ENCODE results near the gene RALGPS2. TPM values are rescaled to one million over a fixed set of nuclear protein-coding genes. Genes with fewer than 3 reads are reported as not detected.
A peak's percentile ranks its signal among the peaks of the same experiment; 100 is the strongest.
"Not testable (repeated sequence)": the region's sequence is repeated elsewhere in the genome, so short reads cannot be mapped to it uniquely, and the experiment has no call there.

RALGPS2 gene
- total and polyA plus RNA-seq, 5 experiments from 2014 or later: 3.1 to 31.1 (median 14.6) TPM

- H3K9me3 Mint-ChIP-seq: peaks cover 0 to 16% (median 3%) of the 10 kb centered on the region in 9 donors
- H3K27ac Mint-ChIP-seq: peak overlapping the region in 1 of 10 donors; percentile 5
- ATAC-seq (no peak), DNase-seq (no peak)
- peaks cover 5 to 9% (median 9%) of the 10 kb centered on the region in 3 donors for H3K36me3 Mint-ChIP-seq
- H3K4me3 Mint-ChIP-seq: no peak overlapping the region
- POLR2A ChIA-PET: no interaction called here
- no peaks in the 10 kb centered on the region for H3K27me3 Mint-ChIP-seq
- H3K4me1 Mint-ChIP-seq: peaks cover 0 to 7% (median 0%) of the 10 kb centered on the region in 4 donors
Measured at GRCh38 chr1:178751046-178751445, 26.0 kb downstream of the RALGPS2 start.

DNA sequence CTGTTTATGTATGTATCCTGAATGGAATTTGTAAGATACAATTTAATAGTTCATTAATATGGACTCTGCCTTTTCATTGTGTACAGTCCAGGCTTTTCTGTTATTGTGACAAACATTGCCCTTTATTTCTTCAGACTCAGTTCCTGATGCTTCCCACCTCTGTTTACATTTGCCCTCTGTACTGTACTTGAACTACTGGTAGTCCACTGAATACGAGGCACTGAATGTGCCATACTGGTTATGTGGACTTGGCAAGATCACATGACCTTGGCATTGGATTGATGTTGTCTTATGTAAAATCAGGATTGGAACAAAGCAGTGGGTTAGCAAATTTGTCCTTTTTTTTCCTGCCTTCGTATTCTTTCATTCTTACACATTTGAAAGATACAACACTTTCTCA lies 27.8 kb downstream of the RALGPS2 start:
- Mint-ChIP-seq H3K4me1 (peaks cover 0 to 7% (median under 1%) of the 10 kb centered on the region in 4 donors), H3K9me3 (peaks cover 0 to 32% (median 12%) of the 10 kb centered on the region in 9 donors)

DNA sequence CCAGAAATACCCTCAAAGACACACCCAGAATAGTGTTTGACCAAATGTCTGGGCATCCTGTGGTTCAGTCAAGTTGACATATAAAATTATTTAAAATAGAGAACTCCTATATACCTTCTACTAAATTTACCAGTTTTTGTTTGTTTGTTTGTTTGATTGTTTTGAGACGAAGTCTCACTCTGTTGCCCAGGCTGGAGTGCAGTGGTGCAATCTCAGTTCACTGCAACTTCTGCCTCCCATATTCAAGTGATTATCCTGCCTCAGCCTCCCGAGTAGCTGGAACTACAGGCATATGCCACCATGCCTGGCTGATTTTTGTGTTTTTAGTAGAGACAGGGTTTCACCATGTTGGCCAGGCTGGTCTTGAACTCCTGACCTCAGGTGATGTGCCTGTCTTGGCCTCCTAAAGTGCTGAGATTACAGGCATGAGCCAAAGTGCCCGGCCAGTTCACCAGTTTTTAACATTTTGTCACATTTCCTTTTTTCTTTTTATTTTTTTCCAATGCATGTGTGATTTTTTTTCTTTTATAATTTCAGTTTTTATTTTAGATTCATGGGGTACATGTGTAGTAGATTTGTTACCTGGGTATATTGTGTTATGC lies 29.7 kb downstream of the RALGPS2 start:
- DNase-seq, H3K4me1 Mint-ChIP-seq, H3K27ac Mint-ChIP-seq, ATAC-seq, H3K4me3 Mint-ChIP-seq, H3K27me3 Mint-ChIP-seq: not testable (repeated sequence)
- peaks cover 9 to 26% (median 17%) of the 10 kb centered on the region in 3 donors for H3K36me3 Mint-ChIP-seq
- POLR2A ChIA-PET: interaction anchor here (1.5 kb wide), 1 partner anchor 212 kb away, joined by 5 read pairs; no protein-coding TSS in a partner anchor
- H3K9me3 Mint-ChIP-seq: peaks cover 0 to 49% (median 24%) of the 10 kb centered on the region in 9 donors

More for the DNA sequence above, 27.8 kb downstream of the RALGPS2 start:
- POLR2A ChIA-PET: no interaction called here
- H3K27ac Mint-ChIP-seq: peak overlapping the region in 1 of 10 donors; percentile 36
- no peak for DNase-seq
- no peak overlapping the region for H3K4me3 Mint-ChIP-seq
- no peak for ATAC-seq
- H3K27me3 Mint-ChIP-seq: no peaks in the 10 kb centered on the region
- peaks cover 6 to 13% (median 10%) of the 10 kb centered on the region in 3 donors for H3K36me3 Mint-ChIP-seq

DNA sequence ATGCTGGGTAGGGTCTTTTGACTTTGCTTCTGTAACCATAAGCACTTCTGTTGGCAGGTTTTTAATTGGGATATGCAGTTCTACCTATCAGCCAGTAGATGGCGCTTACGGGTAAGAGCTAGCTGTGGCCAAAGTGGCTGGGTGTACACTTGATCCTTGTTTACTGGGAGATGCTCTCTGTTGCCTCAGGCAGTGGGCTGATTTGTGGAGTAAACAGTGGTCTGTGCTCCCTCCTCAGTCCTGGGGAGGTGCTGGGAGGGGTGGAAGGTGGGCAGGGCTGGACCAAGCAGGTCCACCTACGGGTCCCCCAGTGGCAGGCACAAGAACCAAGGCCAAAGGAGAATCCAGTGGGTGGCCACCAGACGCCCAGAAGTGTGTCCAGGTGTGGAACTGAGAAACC lies 43.4 kb downstream of the RALGPS2 start:
- POLR2A ChIA-PET: no interaction called here
- Mint-ChIP-seq H3K36me3 (peaks cover 20 to 37% (median 25%) of the 10 kb centered on the region in 3 donors), H3K27ac (no peak overlapping the region), H3K4me3 (no peak overlapping the region), H3K4me1 (peaks cover 5 to 21% (median 14%) of the 10 kb centered on the region in 4 donors), H3K9me3 (peaks cover 0 to 46% (median 19%) of the 10 kb centered on the region in 9 donors), H3K27me3 (no peaks in the 10 kb centered on the region)
- peak in 4 of 10 donors; percentile 3 to 40 (median 28) for DNase-seq
- peak; percentile 38 to 52 for ATAC-seq

GRCh38 chr1:178772952-178773351 lies 47.9 kb downstream of the RALGPS2 start:
- Mint-ChIP-seq H3K9me3 (peaks cover 0 to 5% (median 1%) of the 10 kb centered on the region in 9 donors), H3K27me3 (no peaks in the 10 kb centered on the region), H3K27ac (no peak overlapping the region), H3K4me1 (peaks cover 2 to 9% (median 7%) of the 10 kb centered on the region in 4 donors), H3K4me3 (no peak overlapping the region), H3K36me3 (peaks cover 5 to 11% (median 10%) of the 10 kb centered on the region in 3 donors)
- ATAC-seq (no peak), DNase-seq (no peak)
- POLR2A ChIA-PET: no interaction called here

GRCh38 chr1:178774263-178774662 lies 49.2 kb downstream of the RALGPS2 start:
- Mint-ChIP-seq H3K4me1 (peaks cover 0 to 2% (median 0%) of the 10 kb centered on the region in 4 donors), H3K36me3 (peaks cover 5 to 13% (median 12%) of the 10 kb centered on the region in 3 donors), H3K27ac (no peak overlapping the region), H3K27me3 (no peaks in the 10 kb centered on the region), H3K4me3 (no peak overlapping the region), H3K9me3 (peaks cover 0 to 4% (median 0%) of the 10 kb centered on the region in 9 donors)
- DNase-seq: peak in 3 of 10 donors; percentile 15 to 28 (median 28)
- no peak for ATAC-seq
- POLR2A ChIA-PET: no interaction called here

DNA sequence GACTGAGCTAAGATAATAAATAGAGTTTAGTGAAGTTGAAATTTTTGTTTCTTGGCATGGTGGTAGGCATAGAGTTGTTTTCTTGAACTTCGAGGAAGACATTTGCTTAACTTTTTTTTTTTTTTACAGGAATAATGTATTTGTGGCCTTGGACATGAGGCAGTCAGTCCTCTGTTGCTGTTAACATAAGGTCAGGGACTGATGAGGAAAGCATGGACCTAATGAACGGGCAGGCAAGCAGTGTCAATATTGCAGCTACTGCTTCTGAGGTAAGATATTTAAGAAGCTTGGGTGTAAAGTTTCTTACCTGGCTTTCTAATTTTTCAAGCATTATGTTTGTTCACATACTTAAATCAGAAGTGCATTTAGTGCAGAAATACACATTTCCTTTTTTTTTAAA lies 51.5 kb downstream of the RALGPS2 start:
- no peak overlapping the region for H3K4me3 Mint-ChIP-seq
- H3K27me3 Mint-ChIP-seq: no peaks in the 10 kb centered on the region
- peaks cover 0 to 8% (median 2%) of the 10 kb centered on the region in 4 donors for H3K4me1 Mint-ChIP-seq
- H3K36me3 Mint-ChIP-seq: peaks cover 5 to 23% (median 19%) of the 10 kb centered on the region in 3 donors
- no peak overlapping the region for H3K27ac Mint-ChIP-seq
- ATAC-seq: no peak
- POLR2A ChIA-PET: no interaction called here
- H3K9me3 Mint-ChIP-seq: peaks cover 0 to 1% (median 0%) of the 10 kb centered on the region in 9 donors
- DNase-seq: no peak

DNA sequence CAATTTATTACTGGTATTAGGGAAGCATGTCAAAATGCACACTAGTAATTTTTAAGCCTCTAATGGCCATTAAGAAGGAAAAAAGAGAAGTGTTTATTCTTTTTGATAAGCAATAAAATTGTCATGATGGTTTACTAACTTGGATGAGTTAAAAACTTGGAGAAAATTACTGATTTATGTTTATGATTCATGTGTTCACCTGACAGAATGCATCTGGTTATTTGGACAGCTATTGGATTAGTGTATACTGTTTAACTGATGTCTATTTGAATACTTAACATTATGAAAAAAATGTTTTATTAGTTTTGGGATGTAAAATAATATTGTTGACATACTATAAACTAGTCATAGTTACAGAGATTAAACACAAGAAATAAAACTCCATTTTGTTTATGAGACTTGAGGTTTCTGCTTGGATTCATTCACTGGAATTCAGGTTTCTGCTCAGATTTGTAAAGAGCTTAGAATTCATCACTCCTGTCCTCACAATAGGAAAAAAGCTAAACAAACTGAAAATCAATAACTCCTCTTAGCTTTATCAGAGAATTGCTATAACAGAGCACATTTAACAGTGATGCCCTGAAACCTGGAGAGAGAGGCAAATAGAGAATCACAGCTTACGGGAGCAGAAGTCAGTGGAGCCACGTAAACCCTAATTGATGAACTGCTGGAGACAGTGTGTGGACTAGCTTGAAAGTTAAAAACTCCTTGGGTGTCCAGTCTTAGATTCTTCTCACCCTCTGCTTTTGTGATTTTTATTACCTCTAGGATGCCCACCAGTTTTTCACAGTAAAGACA lies 56.7 kb downstream of the RALGPS2 start:
- POLR2A ChIA-PET: no interaction called here
- DNase-seq (no peak), ATAC-seq (no peak)
- peak overlapping the region in 5 of 10 donors; percentile 21 to 53 (median 44) for H3K27ac Mint-ChIP-seq
- H3K9me3 Mint-ChIP-seq: no peaks in the 10 kb centered on the region
- H3K4me1 Mint-ChIP-seq: peaks cover 10 to 31% (median 24%) of the 10 kb centered on the region in 4 donors
- no peak overlapping the region for H3K4me3 Mint-ChIP-seq
- peaks cover 5 to 26% (median 26%) of the 10 kb centered on the region in 3 donors for H3K36me3 Mint-ChIP-seq
- no peaks in the 10 kb centered on the region for H3K27me3 Mint-ChIP-seq

- POLR2A ChIA-PET: no interaction called here
- Mint-ChIP-seq H3K4me1 (peaks cover 12 to 37% (median 27%) of the 10 kb centered on the region in 4 donors), H3K27ac (peak overlapping the region in 2 of 10 donors; percentile 34), H3K36me3 (peaks cover 17 to 35% (median 32%) of the 10 kb centered on the region in 3 donors), H3K4me3 (peak overlapping the region in 2 of 10 donors; percentile 4 to 6), H3K27me3 (no peaks in the 10 kb centered on the region), H3K9me3 (no peaks in the 10 kb centered on the region)
- ATAC-seq (peak in 1 of 2 donors; percentile 51), DNase-seq (peak in 2 of 10 donors; percentile 14 to 15)
Measured at GRCh38 chr1:178784131-178784536, 59.1 kb downstream of the RALGPS2 start.

GRCh38 chr1:178792394-178792793 lies 67.3 kb downstream of the RALGPS2 start:
- DNase-seq: no peak
- no peak for ATAC-seq
- POLR2A ChIA-PET: no interaction called here
- Mint-ChIP-seq H3K4me1 (peaks cover 2 to 10% (median 6%) of the 10 kb centered on the region in 4 donors), H3K4me3 (no peak overlapping the region), H3K27me3 (no peaks in the 10 kb centered on the region), H3K9me3 (peaks cover 0 to 6% (median 0%) of the 10 kb centered on the region in 9 donors), H3K36me3 (peaks cover 23 to 39% (median 32%) of the 10 kb centered on the region in 3 donors), H3K27ac (no peak overlapping the region)

- DNase-seq (no peak), ATAC-seq (no peak)
- H3K4me3 Mint-ChIP-seq: no peak overlapping the region
- no peaks in the 10 kb centered on the region for H3K27me3 Mint-ChIP-seq
- POLR2A ChIA-PET: no interaction called here
- peaks cover 17 to 50% (median 37%) of the 10 kb centered on the region in 3 donors for H3K36me3 Mint-ChIP-seq
- H3K27ac Mint-ChIP-seq: no peak overlapping the region
- peaks cover 0 to 5% (median 2%) of the 10 kb centered on the region in 4 donors for H3K4me1 Mint-ChIP-seq
- H3K9me3 Mint-ChIP-seq: peaks cover 0 to 24% (median 7%) of the 10 kb centered on the region in 9 donors
Measured at GRCh38 chr1:178796013-178796412, 71.0 kb downstream of the RALGPS2 start.

DNA sequence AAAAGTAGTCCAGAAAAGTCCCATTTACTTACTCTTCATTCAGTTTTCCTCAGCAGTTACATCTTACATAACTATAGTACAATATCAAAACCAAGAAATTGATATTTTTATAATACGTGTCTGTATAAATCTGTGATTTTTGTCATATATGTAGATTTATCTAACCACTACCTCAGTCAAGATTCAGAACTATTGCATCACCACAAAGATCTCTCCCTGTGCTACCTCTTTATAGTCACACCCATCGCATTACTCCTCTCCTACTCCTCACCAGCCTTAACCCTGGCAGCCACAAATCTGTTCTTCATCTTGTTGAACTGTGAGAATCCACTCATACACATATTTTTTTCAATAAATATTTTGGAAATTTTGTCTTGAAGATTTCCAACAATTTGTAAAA lies 72.5 kb downstream of the RALGPS2 start:
- H3K27ac Mint-ChIP-seq: peak overlapping the region in 1 of 10 donors; percentile 20
- H3K4me3 Mint-ChIP-seq: no peak overlapping the region
- H3K4me1 Mint-ChIP-seq: peaks cover 0 to 5% (median 2%) of the 10 kb centered on the region in 4 donors
- H3K9me3 Mint-ChIP-seq: peaks cover 0 to 24% (median 7%) of the 10 kb centered on the region in 9 donors
- POLR2A ChIA-PET: no interaction called here
- H3K27me3 Mint-ChIP-seq: no peaks in the 10 kb centered on the region
- ATAC-seq (no peak), DNase-seq (no peak)
- H3K36me3 Mint-ChIP-seq: peaks cover 17 to 46% (median 33%) of the 10 kb centered on the region in 3 donors

Data from naive thymus-derived CD8-positive, alpha-beta T cell (primary cell).